ENCODE measurements around the gene METTL22. TPM values are rescaled to one million over a fixed set of nuclear protein-coding genes. Genes with fewer than 3 reads are reported as not detected.

The METTL22 gene
- total and polyA plus RNA-seq, 2 experiments from 2014 or later, result 46.0 to 63.5 TPM

DNA sequence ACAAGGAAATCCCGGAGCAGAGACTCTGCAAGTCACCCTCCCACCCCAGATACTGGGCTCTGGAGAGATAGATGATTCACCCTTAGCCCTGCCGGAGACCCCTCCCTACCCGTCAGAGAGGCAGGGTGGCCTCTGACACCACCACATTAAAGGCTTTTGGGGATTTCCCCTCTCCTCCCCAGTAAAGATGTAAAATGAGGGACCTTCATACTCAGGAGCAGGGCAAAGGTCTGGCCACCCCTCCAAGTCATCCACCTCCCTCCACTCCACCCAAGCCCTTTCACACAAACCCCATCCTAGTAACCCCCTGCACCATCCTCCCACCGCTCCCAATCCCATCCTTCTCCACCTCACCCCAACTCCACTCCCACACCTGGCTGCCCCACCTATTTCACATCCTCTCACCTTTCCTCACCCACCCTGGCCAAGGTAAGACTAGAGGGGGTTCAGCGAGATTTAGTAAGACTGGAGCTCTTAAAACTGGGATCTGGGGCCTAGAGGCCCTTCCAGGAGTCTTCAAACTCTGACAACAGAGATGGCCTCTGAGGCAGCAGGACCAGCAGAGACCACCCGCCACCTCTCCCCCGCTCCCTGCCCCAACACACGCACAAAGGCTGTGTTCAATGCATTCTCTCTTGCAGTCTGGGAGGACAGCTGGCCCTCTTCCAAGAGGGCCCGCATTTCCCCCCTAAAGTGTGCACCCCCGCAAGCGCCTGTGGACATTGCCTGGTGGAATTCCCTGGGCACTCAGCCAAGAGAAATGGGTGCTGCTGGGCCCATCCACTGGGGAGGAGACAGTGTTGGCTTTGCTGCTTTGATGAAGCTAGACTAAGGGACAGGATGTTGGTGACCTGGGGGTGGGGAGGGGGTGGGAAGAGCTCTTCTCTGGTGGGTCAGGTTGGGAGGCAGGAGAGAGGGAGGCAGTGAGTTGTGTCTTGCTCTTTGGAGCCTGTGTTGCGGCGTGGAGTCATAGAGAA, 54.0 kb downstream of the METTL22 start:
- Histone ChIP-seq H3K4me1 (ENCODE audit: low read depth) (peaks cover 4% of the 10 kb centered on the region), H3K4me3 (peak overlapping the region; percentile 60), H3K27ac (no peak overlapping the region), H3K27me3 (peaks cover 15% of the 10 kb centered on the region), H3K9me3 (ENCODE audit: low read depth) (no peaks in the 10 kb centered on the region), H3K36me3 (no peaks in the 10 kb centered on the region)
- DNase-seq (ENCODE audit: low read depth in 1 of 2, low spot score in 1 of 2), result peak in 1 of 2 donors; percentile 18
- TF ChIP-seq, protein P1, sequence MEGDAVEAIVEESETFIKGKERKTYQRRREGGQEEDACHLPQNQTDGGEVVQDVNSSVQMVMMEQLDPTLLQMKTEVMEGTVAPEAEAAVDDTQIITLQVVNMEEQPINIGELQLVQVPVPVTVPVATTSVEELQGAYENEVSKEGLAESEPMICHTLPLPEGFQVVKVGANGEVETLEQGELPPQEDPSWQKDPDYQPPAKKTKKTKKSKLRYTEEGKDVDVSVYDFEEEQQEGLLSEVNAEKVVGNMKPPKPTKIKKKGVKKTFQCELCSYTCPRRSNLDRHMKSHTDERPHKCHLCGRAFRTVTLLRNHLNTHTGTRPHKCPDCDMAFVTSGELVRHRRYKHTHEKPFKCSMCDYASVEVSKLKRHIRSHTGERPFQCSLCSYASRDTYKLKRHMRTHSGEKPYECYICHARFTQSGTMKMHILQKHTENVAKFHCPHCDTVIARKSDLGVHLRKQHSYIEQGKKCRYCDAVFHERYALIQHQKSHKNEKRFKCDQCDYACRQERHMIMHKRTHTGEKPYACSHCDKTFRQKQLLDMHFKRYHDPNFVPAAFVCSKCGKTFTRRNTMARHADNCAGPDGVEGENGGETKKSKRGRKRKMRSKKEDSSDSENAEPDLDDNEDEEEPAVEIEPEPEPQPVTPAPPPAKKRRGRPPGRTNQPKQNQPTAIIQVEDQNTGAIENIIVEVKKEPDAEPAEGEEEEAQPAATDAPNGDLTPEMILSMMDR (IDR thresholded peaks at IDR 0.05; ENCODE audit: low read depth, low read length), result no peak

DNA sequence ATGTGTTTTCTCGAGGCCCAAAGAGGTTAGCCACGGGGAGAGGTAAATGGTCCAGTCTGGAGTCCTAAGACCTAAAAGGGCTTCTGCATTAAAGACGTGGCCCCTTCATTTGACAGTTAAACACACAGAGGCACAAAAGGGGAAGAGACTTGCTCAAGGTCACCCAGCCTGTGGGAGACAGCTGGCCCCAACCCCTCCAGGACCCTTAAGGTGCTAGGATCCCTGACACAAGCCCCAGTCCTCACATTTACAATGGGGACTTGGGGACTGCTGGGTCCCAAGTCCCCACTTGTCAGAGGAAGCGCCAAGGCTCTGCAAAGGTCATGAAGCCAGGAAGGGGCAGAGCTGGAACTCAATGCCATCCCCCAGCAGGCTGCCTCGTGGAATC, 54.7 kb downstream of the METTL22 start:
- Histone ChIP-seq H3K27ac (no peak overlapping the region), H3K4me1 (ENCODE audit: low read depth) (no peaks in the 10 kb centered on the region), H3K27me3 (peaks cover 15% of the 10 kb centered on the region), H3K4me3 (no peak overlapping the region), H3K9me3 (ENCODE audit: low read depth) (no peaks in the 10 kb centered on the region), H3K36me3 (no peaks in the 10 kb centered on the region)
- TF ChIP-seq, protein P1 (IDR thresholded peaks at IDR 0.05; ENCODE audit: low read depth, low read length), result no peak
- no peak for DNase-seq (ENCODE audit: low read depth in 1 of 2, low spot score in 1 of 2)

DNA sequence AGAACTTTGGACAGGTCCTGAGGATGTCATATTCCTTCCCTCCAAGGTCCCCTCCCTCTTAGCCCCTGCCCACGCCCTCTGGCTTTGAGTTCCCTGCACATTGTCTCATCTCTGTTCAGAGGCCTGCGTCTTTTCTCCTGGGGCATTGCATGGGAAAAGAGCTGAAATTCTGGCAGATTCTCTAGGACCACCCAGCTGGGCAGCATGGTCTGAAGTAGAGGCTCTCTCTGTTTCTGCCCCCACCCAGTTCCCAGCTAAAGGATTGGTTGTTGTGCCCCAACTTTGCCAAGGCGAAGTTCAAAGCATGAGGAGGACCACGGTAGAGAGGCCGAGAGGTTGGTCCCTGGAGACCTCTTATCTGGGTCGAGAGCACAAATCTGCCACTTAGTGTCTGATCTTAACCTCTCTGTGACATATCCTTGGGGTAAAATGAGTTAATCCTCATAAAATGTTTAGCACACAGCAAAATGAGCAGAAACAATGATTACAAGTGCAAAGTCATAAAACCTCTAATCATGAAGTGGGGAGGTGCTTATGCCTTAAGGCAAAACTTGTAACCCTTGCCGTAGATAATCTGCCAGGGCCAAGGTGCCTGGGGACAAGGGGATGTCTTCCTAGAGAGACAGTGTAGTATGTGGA, 55.4 kb downstream of the METTL22 start:
- DNase-seq (ENCODE audit: low read depth in 1 of 2, low spot score in 1 of 2), result no peak
- Histone ChIP-seq H3K27me3 (peaks cover 15% of the 10 kb centered on the region), H3K4me1 (ENCODE audit: low read depth) (no peaks in the 10 kb centered on the region), H3K36me3 (no peaks in the 10 kb centered on the region), H3K9me3 (ENCODE audit: low read depth) (no peaks in the 10 kb centered on the region), H3K27ac (no peak overlapping the region), H3K4me3 (no peak overlapping the region)
- TF ChIP-seq, protein P1 (IDR thresholded peaks at IDR 0.05; ENCODE audit: low read depth, low read length), result no peak

GRCh38 chr16:8677481-8677880, 56.0 kb downstream of the METTL22 start:
- no peak for DNase-seq (ENCODE audit: low read depth in 1 of 2, low spot score in 1 of 2)
- no peak overlapping the region for H3K4me3 ChIP-seq
- H3K27ac ChIP-seq, result no peak overlapping the region
- H3K9me3 ChIP-seq (ENCODE audit: low read depth), result no peaks in the 10 kb centered on the region
- no peaks in the 10 kb centered on the region for H3K36me3 ChIP-seq
- TF ChIP-seq, protein P1 (IDR thresholded peaks at IDR 0.05; ENCODE audit: low read depth, low read length), result no peak
- H3K27me3 ChIP-seq, result peaks cover 15% of the 10 kb centered on the region
- no peaks in the 10 kb centered on the region for H3K4me1 ChIP-seq (ENCODE audit: low read depth)

DNA sequence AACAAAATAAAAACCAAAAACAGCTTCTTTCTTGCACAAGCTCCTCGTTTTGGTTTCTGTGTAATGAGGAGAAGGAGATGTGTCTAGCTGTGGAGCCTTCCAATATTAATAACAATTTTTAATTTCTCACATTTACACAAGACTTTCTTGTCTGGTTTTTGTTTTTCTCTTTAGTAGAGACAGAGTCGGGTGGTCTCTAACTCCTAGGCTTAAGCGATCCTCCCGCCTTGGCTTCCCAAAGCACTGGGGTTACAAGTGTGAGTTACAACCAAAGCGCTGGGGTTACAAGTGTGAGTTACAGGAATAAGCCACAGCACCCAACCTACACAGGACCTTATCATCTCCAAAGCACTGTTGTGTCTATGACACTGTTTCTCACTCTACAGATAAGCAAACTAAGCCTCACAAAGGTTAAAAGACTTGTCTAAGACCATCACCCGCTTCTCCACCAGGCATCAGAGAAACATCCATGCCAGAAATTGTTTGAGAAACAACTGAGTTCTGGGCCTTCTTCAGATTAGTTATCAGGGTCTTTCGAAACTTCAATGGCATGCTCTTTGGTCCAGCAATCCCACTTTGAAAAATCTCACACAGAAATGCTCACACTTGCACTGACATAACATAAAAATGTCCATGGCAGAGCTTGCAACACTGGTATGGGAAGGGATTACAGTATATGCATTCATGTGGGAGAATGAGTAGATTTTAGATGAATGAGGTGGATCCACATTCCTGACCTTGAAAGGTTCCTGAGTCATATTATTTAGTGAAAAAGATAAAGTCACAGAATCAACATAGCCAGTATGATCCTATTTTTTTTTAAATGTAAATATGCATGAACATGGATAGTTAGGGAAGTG, 56.8 kb downstream of the METTL22 start:
- Histone ChIP-seq H3K4me3 (no peak overlapping the region), H3K36me3 (no peaks in the 10 kb centered on the region), H3K27me3 (peaks cover 8% of the 10 kb centered on the region), H3K27ac (no peak overlapping the region), H3K4me1 (ENCODE audit: low read depth) (no peaks in the 10 kb centered on the region), H3K9me3 (ENCODE audit: low read depth) (no peaks in the 10 kb centered on the region)
- peak in 1 of 2 donors; percentile 69 for DNase-seq (ENCODE audit: low read depth in 1 of 2, low spot score in 1 of 2)
- TF ChIP-seq, protein P1 (IDR thresholded peaks at IDR 0.05; ENCODE audit: low read depth, low read length), result no peak

All from cardiac muscle cell (in vitro differentiated cells and primary cell).